ENCODE results near the gene SS18L1.

SS18L1 gene

GRCh38 chr20:62168890-62169435, 25.4 kb downstream of the SS18L1 start:
- no peak for TF ChIP-seq CTCF (IDR thresholded peaks at IDR 0.05; ENCODE audit: low read depth, low read length)
- DNase-seq (ENCODE audit: extremely low read depth, low read depth): no peak

GRCh38 chr20:62170536-62170935, 27.0 kb downstream of the SS18L1 start:
- TF ChIP-seq CTCF (IDR thresholded peaks at IDR 0.05; ENCODE audit: low read depth, low read length): no peak
- no peak for DNase-seq (ENCODE audit: extremely low read depth, low read depth)

DNA sequence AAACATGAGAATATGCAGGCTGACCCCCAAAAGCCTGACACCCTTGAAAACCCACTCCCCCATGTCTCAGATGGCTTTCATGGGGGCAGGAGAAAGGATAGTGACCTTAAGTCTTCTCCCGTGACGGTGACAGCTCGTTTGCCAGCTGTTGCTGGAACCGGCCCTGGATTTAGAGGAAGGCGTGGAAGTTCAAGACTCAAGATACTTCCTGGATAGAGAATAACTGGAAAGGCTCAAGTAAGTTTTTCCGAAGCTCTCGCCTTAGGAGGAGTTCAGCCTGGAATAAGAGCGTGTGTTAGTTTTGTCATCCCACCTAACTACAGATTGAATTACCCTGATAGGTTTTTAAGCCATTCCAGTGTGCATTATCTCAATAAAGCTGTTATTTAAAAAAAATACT, 27.7 kb downstream of the SS18L1 start:
- no peak for TF ChIP-seq CTCF (IDR thresholded peaks at IDR 0.05; ENCODE audit: low read depth, low read length)

DNA sequence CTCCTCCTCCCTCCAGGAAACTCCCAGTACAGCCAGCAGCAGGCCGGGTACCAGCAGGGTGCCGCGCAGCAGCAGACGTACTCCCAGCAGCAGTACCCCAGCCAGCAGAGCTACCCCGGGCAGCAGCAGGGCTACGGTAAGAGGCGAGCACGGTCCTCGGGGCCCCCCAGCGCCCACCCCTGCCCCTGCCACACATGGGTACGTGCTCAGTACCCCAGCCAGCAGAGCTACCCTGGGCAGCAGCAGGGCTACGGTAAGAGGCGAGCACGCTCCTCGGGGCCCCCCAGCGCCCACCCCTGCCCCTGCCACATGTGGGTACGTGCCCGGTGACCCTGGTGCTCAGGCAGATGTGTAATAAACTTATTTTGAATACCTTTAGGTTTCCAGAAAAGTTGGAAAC, 29.1 kb downstream of the SS18L1 start:
- no peak for TF ChIP-seq CTCF (IDR thresholded peaks at IDR 0.05; ENCODE audit: low read depth, low read length)
- no peak for DNase-seq (ENCODE audit: extremely low read depth, low read depth)

More for the DNA sequence above, 27.7 kb downstream of the SS18L1 start:
- no peak for DNase-seq (ENCODE audit: extremely low read depth, low read depth)

GRCh38 chr20:62174021-62174804, 30.6 kb downstream of the SS18L1 start:
- no peak for DNase-seq (ENCODE audit: extremely low read depth, low read depth)
- no peak for TF ChIP-seq CTCF (IDR thresholded peaks at IDR 0.05; ENCODE audit: low read depth, low read length)

DNA sequence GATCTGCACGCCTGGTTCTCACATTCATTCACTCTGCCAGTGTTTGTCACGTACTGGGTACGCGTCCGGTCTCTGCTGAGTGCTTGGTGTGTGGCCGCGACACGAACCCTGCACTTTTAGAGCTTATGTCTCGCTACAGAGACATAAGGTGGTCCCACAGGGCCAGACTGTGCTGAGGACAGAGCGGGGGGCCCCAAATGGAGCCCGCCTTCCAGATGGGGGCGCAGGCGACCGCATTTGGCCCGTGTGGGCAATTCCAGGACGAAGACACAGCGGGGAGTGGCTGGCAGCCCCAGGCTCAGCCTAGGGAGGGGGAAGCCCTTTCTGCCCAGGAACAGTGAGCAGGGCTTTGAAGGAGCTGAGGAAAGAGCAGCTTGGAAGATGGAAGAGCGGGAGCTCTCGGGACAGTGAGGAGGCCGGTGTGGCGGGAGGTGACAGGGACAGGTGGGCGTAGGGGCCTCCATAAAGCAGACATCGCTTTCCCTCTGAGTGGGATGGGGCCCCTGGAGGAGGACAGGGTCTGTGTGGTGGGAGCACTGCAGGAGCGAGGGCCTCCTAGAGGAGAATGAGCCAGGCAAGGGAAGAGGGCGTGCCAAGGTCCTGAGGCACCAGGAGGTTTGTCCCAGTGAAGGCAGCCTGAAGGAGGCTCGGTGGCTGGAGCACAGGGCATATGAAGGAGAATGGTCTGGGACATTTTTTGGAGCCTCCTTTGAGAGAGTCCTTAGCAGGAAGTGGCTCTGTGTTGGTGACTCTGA, 31.5 kb downstream of the SS18L1 start:
- DNase-seq (ENCODE audit: extremely low read depth, low read depth): no peak
- no peak for TF ChIP-seq CTCF (IDR thresholded peaks at IDR 0.05; ENCODE audit: low read depth, low read length)

DNA sequence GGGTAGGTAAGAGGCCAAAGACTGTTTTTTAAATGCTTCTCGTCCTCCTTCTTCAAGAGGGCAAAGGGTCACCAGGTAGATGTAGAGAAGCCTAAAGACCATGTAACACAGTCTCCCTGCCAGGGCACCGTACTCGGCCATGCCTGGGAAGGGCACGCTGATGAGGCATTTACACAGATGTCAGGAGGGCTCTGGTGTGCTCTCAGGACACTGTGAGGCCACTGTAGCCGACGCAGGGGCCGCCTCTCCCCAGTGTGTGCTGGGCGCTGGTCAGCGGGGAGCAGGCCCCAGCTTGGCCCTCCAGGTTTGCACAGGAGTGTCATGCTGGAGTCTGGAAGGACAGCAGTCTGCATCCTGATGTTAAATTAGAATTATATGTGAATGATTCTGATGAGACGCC, 32.1 kb downstream of the SS18L1 start:
- no peak for TF ChIP-seq CTCF (IDR thresholded peaks at IDR 0.05; ENCODE audit: low read depth, low read length)
- DNase-seq (ENCODE audit: extremely low read depth, low read depth): no peak
